Thoracic aorta (tissue), 2 donors: ENCODE data around the gene DGCR2. TPM values are rescaled to one million over a fixed set of nuclear protein-coding genes. Genes with fewer than 3 reads are reported as not detected.

Experiments used
- ATAC-seq: fragments of 150-250 bp; one replicate; pipeline ENCODE4 v1.8.0; 2017; ENCODE audit warnings: low read depth; ENCODE audit not compliant: insufficient number of reproducible peaks, low FRiP score
- DNase-seq: peaks from one replicate; pipeline ENCODE4 v3.0.0-alpha.2; 2020; ENCODE audit warnings: low spot score
- H3K27ac ChIP-seq, 2 donors: fragments of 200-600 bp; sonication (generic); 1 replicate in 1 of 2; 2 replicates in 1 of 2; pipeline ENCODE4 v1.5.1; 2016; ENCODE audit warnings: mild to moderate bottlenecking in 2 of 2, moderate library complexity in 2 of 2
- H3K27me3 ChIP-seq: fragments of 200-600 bp; sonication (generic); replicated peaks from 2 replicates; pipeline ENCODE4 v1.6.0; 2016; ENCODE audit warnings: mild to moderate bottlenecking; ENCODE audit not compliant: insufficient read depth
- H3K36me3 ChIP-seq: fragments of 200-600 bp; sonication (generic); one replicate; pipeline ENCODE4 v1.5.1; 2016
- H3K4me1 ChIP-seq, 2 donors: fragments of 200-600 bp; sonication (generic); 1 replicate in 1 of 2; 2 replicates in 1 of 2; pipeline versions ENCODE4 v1.5.1 to v1.6.0; 2016; ENCODE audit warnings: low read depth in 2 of 2, mild to moderate bottlenecking in 1 of 2; ENCODE audit not compliant: control insufficient read depth in 1 of 2
- H3K4me3 ChIP-seq: fragments of 200-600 bp; sonication (generic); 2 replicates; pipeline ENCODE4 v1.5.1; 2016; ENCODE audit warnings: mild to moderate bottlenecking
- H3K9me3 ChIP-seq: fragments of 200-600 bp; sonication (generic); 2 replicates; pipeline ENCODE4 v1.5.1; 2016
- total RNA-seq, 2 donors: library from RNA; depleted of rRNA; stranded (reverse); fragments of >200 nt; gene quantifications; one replicate each; pipeline versions ENCODE4 v1.1.0 to v1.2.3, GENCODE V29; 2016
- TF ChIP-seq, protein P1 (sequence below): fragments of 200-600 bp; sonication (generic); IDR thresholded peaks from one replicate; pipeline ENCODE4 v1.5.1; 2019; ENCODE audit warnings: antibody characterized with exemption

DGCR2 gene
- total RNA-seq, 2 donors from 2014 or later = 42.1 to 105 TPM

DNA sequence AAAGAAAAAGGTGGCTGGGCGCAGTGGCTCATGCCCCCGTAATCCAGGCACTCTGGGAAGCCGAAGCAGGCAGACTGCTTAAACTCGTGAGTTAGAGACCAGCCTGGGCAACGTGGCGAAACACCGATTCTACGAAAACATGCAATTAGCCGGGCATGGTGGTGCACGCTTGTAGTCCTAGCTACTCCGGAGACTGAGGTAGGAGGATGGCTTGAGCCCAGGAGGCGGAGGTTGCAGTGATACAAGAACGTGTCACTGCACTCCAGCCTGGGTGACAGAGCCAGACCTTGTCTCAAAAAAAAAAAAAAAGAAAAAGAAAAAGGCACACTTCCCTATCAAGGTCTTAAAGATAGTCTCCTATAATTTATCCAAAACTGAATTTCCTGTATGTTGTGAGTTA lies 39.4 kb downstream of the DGCR2 start:
- peaks cover 7% of the 10 kb centered on the region for H3K36me3 ChIP-seq
- peaks cover 0 to 12% of the 10 kb centered on the region in 2 donors for H3K4me1 ChIP-seq
- ATAC-seq (no peak), DNase-seq (no peak)
- TF ChIP-seq, protein P1, sequence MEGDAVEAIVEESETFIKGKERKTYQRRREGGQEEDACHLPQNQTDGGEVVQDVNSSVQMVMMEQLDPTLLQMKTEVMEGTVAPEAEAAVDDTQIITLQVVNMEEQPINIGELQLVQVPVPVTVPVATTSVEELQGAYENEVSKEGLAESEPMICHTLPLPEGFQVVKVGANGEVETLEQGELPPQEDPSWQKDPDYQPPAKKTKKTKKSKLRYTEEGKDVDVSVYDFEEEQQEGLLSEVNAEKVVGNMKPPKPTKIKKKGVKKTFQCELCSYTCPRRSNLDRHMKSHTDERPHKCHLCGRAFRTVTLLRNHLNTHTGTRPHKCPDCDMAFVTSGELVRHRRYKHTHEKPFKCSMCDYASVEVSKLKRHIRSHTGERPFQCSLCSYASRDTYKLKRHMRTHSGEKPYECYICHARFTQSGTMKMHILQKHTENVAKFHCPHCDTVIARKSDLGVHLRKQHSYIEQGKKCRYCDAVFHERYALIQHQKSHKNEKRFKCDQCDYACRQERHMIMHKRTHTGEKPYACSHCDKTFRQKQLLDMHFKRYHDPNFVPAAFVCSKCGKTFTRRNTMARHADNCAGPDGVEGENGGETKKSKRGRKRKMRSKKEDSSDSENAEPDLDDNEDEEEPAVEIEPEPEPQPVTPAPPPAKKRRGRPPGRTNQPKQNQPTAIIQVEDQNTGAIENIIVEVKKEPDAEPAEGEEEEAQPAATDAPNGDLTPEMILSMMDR = no peak
- H3K9me3 ChIP-seq = no peaks in the 10 kb centered on the region
- H3K4me3 ChIP-seq = no peak overlapping the region
- no peaks in the 10 kb centered on the region for H3K27me3 ChIP-seq
- no peak overlapping the region for H3K27ac ChIP-seq

DNA sequence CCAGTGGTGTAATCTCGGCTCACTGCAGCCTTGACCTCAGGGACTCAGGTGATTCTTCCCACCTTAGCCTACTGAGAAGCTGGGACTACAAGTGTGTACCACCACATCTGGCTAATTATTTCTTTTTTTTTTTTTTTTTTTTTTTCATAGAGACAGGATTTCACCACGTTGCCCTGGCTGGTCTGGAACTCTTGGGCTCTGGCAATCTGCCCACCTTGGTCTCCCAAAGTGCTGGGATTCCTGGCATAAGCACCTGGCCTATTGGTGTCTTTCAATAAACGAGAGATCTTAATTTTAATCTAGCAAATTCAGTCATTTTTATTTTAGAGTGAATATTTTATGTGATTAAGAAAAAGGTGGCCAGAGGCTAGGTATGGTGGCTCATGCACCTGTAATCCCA lies 40.1 kb downstream of the DGCR2 start:
- ATAC-seq (no peak), DNase-seq (no peak)
- Histone ChIP-seq H3K4me3 (no peak overlapping the region), H3K9me3 (no peaks in the 10 kb centered on the region), H3K27ac (no peak overlapping the region), H3K36me3 (peaks cover 7% of the 10 kb centered on the region), H3K4me1 (peaks cover 0 to 12% of the 10 kb centered on the region in 2 donors), H3K27me3 (no peaks in the 10 kb centered on the region)
- TF ChIP-seq, protein P1 = no peak

DNA sequence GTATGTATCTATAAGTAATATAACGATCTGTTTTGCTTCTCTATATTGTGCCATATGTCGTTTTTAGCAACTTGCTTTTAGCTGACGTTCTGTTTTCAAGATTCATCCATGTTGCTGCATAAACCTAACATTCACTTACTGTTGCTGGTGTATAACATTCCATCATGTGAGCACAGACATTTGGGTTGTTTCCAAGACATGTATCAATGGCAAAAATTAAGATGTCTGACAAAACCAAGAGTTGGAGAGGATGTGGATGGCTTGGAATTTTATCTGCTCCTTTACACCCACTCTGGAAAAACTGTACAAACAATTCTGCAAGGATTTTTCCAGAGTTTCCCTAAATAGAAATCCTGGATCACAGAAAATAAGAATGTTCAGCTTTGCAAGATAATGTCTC lies 40.9 kb downstream of the DGCR2 start:
- ATAC-seq (no peak), DNase-seq (no peak)
- peaks cover under 1% of the 10 kb centered on the region for H3K36me3 ChIP-seq
- H3K4me3 ChIP-seq = no peak overlapping the region
- no peaks in the 10 kb centered on the region for H3K9me3 ChIP-seq
- H3K27ac ChIP-seq = no peak overlapping the region
- no peaks in the 10 kb centered on the region for H3K27me3 ChIP-seq
- TF ChIP-seq, protein P1 = no peak
- peaks cover 0 to 6% of the 10 kb centered on the region in 2 donors for H3K4me1 ChIP-seq

DNA sequence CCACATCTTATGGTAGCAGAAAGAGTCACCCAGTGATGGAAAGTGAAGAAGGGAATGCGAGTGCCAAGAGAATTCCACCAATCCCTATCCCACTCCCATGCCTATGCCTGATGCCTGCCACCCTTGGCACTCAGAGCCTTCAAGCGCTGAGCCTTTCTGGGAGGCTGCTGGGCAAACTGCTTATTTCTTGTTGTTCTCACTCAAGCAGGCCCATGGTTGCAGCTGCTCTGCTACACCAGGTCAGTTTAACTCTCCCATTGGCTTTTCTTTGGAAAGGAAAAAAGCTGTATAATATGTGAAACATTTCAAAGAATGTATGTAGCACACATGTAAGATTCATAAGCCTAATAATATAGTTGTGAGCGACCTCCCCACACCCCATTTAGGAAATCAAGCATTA lies 41.4 kb downstream of the DGCR2 start:
- DNase-seq (no peak), ATAC-seq (no peak)
- no peak overlapping the region for H3K4me3 ChIP-seq
- no peaks in the 10 kb centered on the region for H3K36me3 ChIP-seq
- H3K9me3 ChIP-seq = no peaks in the 10 kb centered on the region
- H3K4me1 ChIP-seq = peaks cover 0 to 6% of the 10 kb centered on the region in 2 donors
- TF ChIP-seq, protein P1 = no peak
- H3K27me3 ChIP-seq = no peaks in the 10 kb centered on the region
- no peak overlapping the region for H3K27ac ChIP-seq

DNA sequence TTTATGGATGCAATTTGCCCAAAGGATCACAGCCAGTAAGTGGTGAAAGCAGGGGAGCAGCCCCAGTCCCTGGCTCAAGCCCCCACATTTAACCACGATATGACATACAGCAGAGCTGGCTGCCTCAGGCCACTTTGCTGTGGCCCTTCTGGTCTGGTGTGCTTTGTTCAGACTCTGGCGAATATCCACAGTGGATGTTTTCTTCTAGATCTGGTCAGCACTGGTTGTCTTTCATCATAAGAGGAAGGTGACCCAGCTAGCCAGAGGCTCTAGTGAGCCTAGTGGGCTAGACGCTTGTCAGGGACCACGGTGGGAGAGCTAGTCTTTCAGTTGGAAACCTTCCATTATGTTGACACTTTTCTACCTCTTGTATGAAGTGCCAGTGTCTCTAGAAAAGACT lies 42.5 kb downstream of the DGCR2 start:
- Histone ChIP-seq H3K27ac (no peak overlapping the region), H3K4me1 (no peaks in the 10 kb centered on the region)
- no peak for ATAC-seq

More for the DNA sequence above, 42.5 kb downstream of the DGCR2 start:
- no peaks in the 10 kb centered on the region for H3K27me3 ChIP-seq
- no peak overlapping the region for H3K4me3 ChIP-seq
- TF ChIP-seq, protein P1 = no peak
- DNase-seq = no peak
- no peaks in the 10 kb centered on the region for H3K9me3 ChIP-seq
- peaks cover 3% of the 10 kb centered on the region for H3K36me3 ChIP-seq
